H9 (cell line): ENCODE data around the gene GNPTAB. TPM values are rescaled to one million over a fixed set of nuclear protein-coding genes. Genes with fewer than 3 reads are reported as not detected.

Experiments used
- DNase-seq: peaks from one replicate; pipeline ENCODE4 v3.0.0-alpha.2; 2017
- H2AFZ ChIP-seq: one replicate; pipeline ENCODE4 v1.6.1; 2013; ENCODE audit warnings: mild to moderate bottlenecking, low read length, control low read depth, moderate library complexity
- H2AK5ac ChIP-seq: 2 replicates; pipeline ENCODE4 v1.6.1; 2013; ENCODE audit warnings: low read length, control low read depth, mixed read lengths; ENCODE audit not compliant: insufficient read length
- H2BK120ac ChIP-seq: one replicate; pipeline ENCODE4 v1.6.1; 2013; ENCODE audit warnings: low read depth, mild to moderate bottlenecking, low read length, control low read depth, inconsistent platforms; ENCODE audit not compliant: poor library complexity, severe bottlenecking
- H2BK12ac ChIP-seq: 2 replicates; pipeline ENCODE4 v1.6.1; 2013; ENCODE audit warnings: low read length, control low read depth, mixed read lengths, low read depth; ENCODE audit not compliant: insufficient read length
- H2BK15ac ChIP-seq: 2 replicates; pipeline ENCODE4 v1.6.1; 2013; ENCODE audit warnings: low read depth, low read length, control low read depth
- H2BK20ac ChIP-seq: one replicate; pipeline ENCODE4 v1.6.1; 2013; ENCODE audit warnings: low read depth, mild to moderate bottlenecking, low read length, control low read depth, inconsistent platforms; ENCODE audit not compliant: poor library complexity, severe bottlenecking
- H2BK5ac ChIP-seq: 2 replicates; pipeline ENCODE4 v1.6.1; 2013; ENCODE audit warnings: low read length, control low read depth, mixed read lengths; ENCODE audit not compliant: insufficient read length
- H3K14ac ChIP-seq: 2 replicates; pipeline ENCODE4 v1.6.1; 2013; ENCODE audit warnings: low read length, control low read depth; ENCODE audit not compliant: insufficient read depth
- H3K18ac ChIP-seq: 2 replicates; pipeline ENCODE4 v1.6.1; 2013; ENCODE audit warnings: low read depth, mild to moderate bottlenecking, mixed read lengths, low read length, control low read depth; ENCODE audit not compliant: insufficient read length
- H3K23ac ChIP-seq: 2 replicates; pipeline ENCODE4 v1.6.1; 2013; ENCODE audit warnings: low read length, control low read depth, mixed read lengths, low read depth; ENCODE audit not compliant: insufficient read length
- H3K23me2 ChIP-seq: 2 replicates; pipeline ENCODE4 v1.6.1; 2013; ENCODE audit warnings: low read depth, mild to moderate bottlenecking, mixed read lengths, low read length, control low read depth; ENCODE audit not compliant: insufficient read length, poor library complexity, severe bottlenecking
- H3K27ac ChIP-seq: 2 replicates; pipeline ENCODE4 v1.5.1; 2013; ENCODE audit warnings: low read length, control low read depth, mixed read lengths, low read depth; ENCODE audit not compliant: insufficient read length
- H3K27me3 ChIP-seq: 2 replicates; pipeline ENCODE4 v1.6.1; 2013; ENCODE audit warnings: low read length, control low read depth, inconsistent platforms; ENCODE audit not compliant: insufficient read depth
- H3K4ac ChIP-seq: 2 replicates; pipeline ENCODE4 v1.6.1; 2013; ENCODE audit warnings: low read depth, mild to moderate bottlenecking, control low read depth, inconsistent platforms, low read length, moderate library complexity
- H3K4me1 ChIP-seq: 2 replicates; pipeline ENCODE4 v1.6.1; 2013; ENCODE audit warnings: low read length, control low read depth, inconsistent platforms; ENCODE audit not compliant: insufficient read depth
- H3K4me2 ChIP-seq: 2 replicates; pipeline ENCODE4 v1.6.1; 2013; ENCODE audit warnings: low read length, control low read depth, mixed read lengths; ENCODE audit not compliant: insufficient read length, insufficient read depth
- H3K56ac ChIP-seq: 2 replicates; pipeline ENCODE4 v1.6.1; 2013; ENCODE audit warnings: low read depth, mild to moderate bottlenecking, mixed read lengths, low read length, control low read depth; ENCODE audit not compliant: insufficient read length
- H3K79me1 ChIP-seq: 2 replicates; pipeline ENCODE4 v1.6.1; 2013; ENCODE audit warnings: low read depth, mild to moderate bottlenecking, moderate library complexity, low read length, control low read depth, inconsistent platforms; ENCODE audit not compliant: insufficient read depth, poor library complexity, severe bottlenecking
- H3K79me2 ChIP-seq: 2 replicates; pipeline ENCODE4 v1.6.1; 2013; ENCODE audit warnings: low read length, control low read depth, inconsistent platforms; ENCODE audit not compliant: insufficient read depth
- H3K9ac ChIP-seq: 2 replicates; pipeline ENCODE4 v1.6.1; 2013; ENCODE audit warnings: low read length, control low read depth, mixed read lengths; ENCODE audit not compliant: insufficient read length; ENCODE audit errors: extremely low read depth
- H3K9me3 ChIP-seq: one replicate; pipeline ENCODE4 v1.6.1; 2013; ENCODE audit warnings: low read depth, low read length, inconsistent platforms; ENCODE audit not compliant: control insufficient read depth
- H3T11ph ChIP-seq: one replicate; pipeline ENCODE4 v1.6.1; 2013; ENCODE audit warnings: mild to moderate bottlenecking, low read length, control low read depth, inconsistent platforms
- H4K20me1 ChIP-seq: one replicate; pipeline ENCODE4 v1.6.1; 2013; ENCODE audit not compliant: control insufficient read depth, insufficient read length, insufficient read depth
- H4K5ac ChIP-seq: 2 replicates; pipeline ENCODE4 v1.6.1; 2013; ENCODE audit warnings: low read depth, mild to moderate bottlenecking, mixed read lengths, low read length, control low read depth; ENCODE audit not compliant: insufficient read length
- H4K8ac ChIP-seq: replicated peaks from 2 replicates; pipeline ENCODE4 v1.6.1; 2013; ENCODE audit warnings: low read length, control low read depth, mixed read lengths, low read depth; ENCODE audit not compliant: insufficient read length
- H4K91ac ChIP-seq: 2 replicates; pipeline ENCODE4 v1.6.1; 2013; ENCODE audit warnings: low read depth, mild to moderate bottlenecking, moderate library complexity, mixed read lengths, low read length, control low read depth; ENCODE audit not compliant: insufficient read length
- H3K27ac Mint-ChIP-seq, 3 experiments: 2 replicates in 2 of 3; 3 replicates in 1 of 3; pipeline ENCODE4 v1.8.0; 2020 to 2021; ENCODE audit warnings: mixed read lengths in 3 of 3, mild to moderate bottlenecking in 1 of 3, moderate library complexity in 1 of 3
- H3K27me3 Mint-ChIP-seq: 2 replicates; pipeline ENCODE4 v1.8.0; 2021; ENCODE audit warnings: low read depth, mild to moderate bottlenecking, moderate library complexity, mixed read lengths
- H3K36me3 Mint-ChIP-seq, 3 experiments: 2 replicates in 2 of 3; 3 replicates in 1 of 3; pipeline ENCODE4 v1.8.0; 2020 to 2021; ENCODE audit warnings: low read depth in 3 of 3, mixed read lengths in 3 of 3; ENCODE audit not compliant: insufficient read depth in 1 of 3
- H3K4me1 Mint-ChIP-seq, 2 experiments: 2 replicates each; pipeline ENCODE4 v1.8.0; 2020; ENCODE audit warnings: mixed read lengths in 2 of 2
- H3K4me3 Mint-ChIP-seq, 2 experiments: 2 replicates in 1 of 2; 3 replicates in 1 of 2; pipeline ENCODE4 v1.8.0; 2020 to 2021; ENCODE audit warnings: mild to moderate bottlenecking in 2 of 2, mixed read lengths in 2 of 2, moderate library complexity in 1 of 2
- H3K9me3 Mint-ChIP-seq, 2 experiments: 2 replicates in 1 of 2; 3 replicates in 1 of 2; pipeline ENCODE4 v1.8.0; 2020; ENCODE audit warnings: mild to moderate bottlenecking in 2 of 2, mixed read lengths in 2 of 2, moderate library complexity in 1 of 2
- WGBS: extraction: QIAGEN DNeasy Blood & Tissue Kit; methylation state at CpG from one replicate; pipeline ENCODE4 v1.1.7; 2013; ENCODE audit warnings: missing lambda C conversion rate, low lambda C conversion rate, mixed read lengths; ENCODE audit not compliant: insufficient read length; ENCODE audit errors: extremely low coverage; 5-methylcytosine and 5-hydroxymethylcytosine counted together
- total RNA-seq: library from RNA; stranded (reverse); gene quantifications from 2 replicates; pipeline ENCODE4 v1.2.1, GENCODE V29; 2021
- TF ChIP-seq, protein P1 (sequence below): fragments of 200-600 bp; sonication (generic); conservative IDR thresholded peaks from 3 replicates; pipeline ENCODE4 v1.8.0; 2021; ENCODE audit warnings: antibody characterized with exemption, mild to moderate bottlenecking

The GNPTAB gene
- total RNA-seq, 1 experiment from 2014 or later = 44.3 TPM

DNA sequence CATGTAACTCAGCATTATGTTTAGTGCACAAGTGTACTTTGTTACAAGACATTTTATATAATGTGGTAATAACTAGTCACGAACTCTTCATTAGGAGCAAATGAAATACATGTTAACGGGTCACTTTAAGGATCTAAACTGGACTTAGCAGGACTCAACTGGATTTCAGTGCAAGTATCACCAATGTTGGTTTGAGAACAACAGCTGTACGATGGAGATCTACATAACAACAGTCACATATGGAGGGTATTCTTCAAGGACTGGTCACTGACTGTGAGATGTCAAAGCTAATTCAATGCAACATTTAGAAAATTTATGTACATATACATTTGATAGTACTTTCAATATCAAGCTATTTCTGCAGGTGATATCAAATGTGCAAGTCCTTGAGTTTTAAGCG, 69.0 kb downstream of the GNPTAB start:
- no CpG with 5 or more reads among the region's 4 CpGs for WGBS
- Histone ChIP-seq H3K79me1 (no peaks in the 10 kb centered on the region), H3K18ac (no peak overlapping the region), H3K23ac (no peak overlapping the region), H2BK120ac (no peak overlapping the region), H4K20me1 (no peaks in the 10 kb centered on the region), H2AK5ac (no peak overlapping the region), H2AFZ (no peak overlapping the region), H3K14ac (no peak overlapping the region), H2BK12ac (no peak overlapping the region), H2BK5ac (no peak overlapping the region), H3T11ph (no peak overlapping the region), H3K27me3 (no peaks in the 10 kb centered on the region), H3K4me2 (no peak overlapping the region), H3K9me3 (no peaks in the 10 kb centered on the region), H3K4me1 (no peaks in the 10 kb centered on the region; the same call in 1 of the 2 replicates), H2BK15ac (no peak overlapping the region), H3K27ac (no peak overlapping the region), H3K4ac (no peak overlapping the region), H3K79me2 (no peaks in the 10 kb centered on the region), H4K5ac (no peak overlapping the region), H4K91ac (no peak overlapping the region), H2BK20ac (no peak overlapping the region), H3K23me2 (no peaks in the 10 kb centered on the region), H3K56ac (no peak overlapping the region), H3K9ac (no peak overlapping the region), H4K8ac (no peak overlapping the region)
- Mint-ChIP-seq H3K9me3 (no peaks in the 10 kb centered on the region), H3K27me3 (no peaks in the 10 kb centered on the region), H3K4me1 (peaks cover 4 to 5% of the 10 kb centered on the region in 2 experiments; a peak in 3 of 4 replicates), H3K36me3 (peaks cover 6 to 53% (median 37%) of the 10 kb centered on the region in 3 experiments; a peak in 6 of 7 replicates), H3K27ac (peak overlapping the region in 1 of 3 experiments; percentile 52; a peak in 2 of 7 replicates), H3K4me3 (no peak overlapping the region)
- DNase-seq = no peak
- TF ChIP-seq, protein P1, sequence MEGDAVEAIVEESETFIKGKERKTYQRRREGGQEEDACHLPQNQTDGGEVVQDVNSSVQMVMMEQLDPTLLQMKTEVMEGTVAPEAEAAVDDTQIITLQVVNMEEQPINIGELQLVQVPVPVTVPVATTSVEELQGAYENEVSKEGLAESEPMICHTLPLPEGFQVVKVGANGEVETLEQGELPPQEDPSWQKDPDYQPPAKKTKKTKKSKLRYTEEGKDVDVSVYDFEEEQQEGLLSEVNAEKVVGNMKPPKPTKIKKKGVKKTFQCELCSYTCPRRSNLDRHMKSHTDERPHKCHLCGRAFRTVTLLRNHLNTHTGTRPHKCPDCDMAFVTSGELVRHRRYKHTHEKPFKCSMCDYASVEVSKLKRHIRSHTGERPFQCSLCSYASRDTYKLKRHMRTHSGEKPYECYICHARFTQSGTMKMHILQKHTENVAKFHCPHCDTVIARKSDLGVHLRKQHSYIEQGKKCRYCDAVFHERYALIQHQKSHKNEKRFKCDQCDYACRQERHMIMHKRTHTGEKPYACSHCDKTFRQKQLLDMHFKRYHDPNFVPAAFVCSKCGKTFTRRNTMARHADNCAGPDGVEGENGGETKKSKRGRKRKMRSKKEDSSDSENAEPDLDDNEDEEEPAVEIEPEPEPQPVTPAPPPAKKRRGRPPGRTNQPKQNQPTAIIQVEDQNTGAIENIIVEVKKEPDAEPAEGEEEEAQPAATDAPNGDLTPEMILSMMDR = no peak
